Neural cell (in vitro differentiated cells): ENCODE data around the gene ELMO1. TPM values are rescaled to one million over a fixed set of nuclear protein-coding genes. Genes with fewer than 3 reads are reported as not detected.

Experiments
- H2AFZ ChIP-seq: fragments of 200-600, 300-800 bp; sonication (generic), shearing (Covaris generic); 2 replicates; pipeline ENCODE4 v1.6.0; 2014; ENCODE audit warnings: low read depth, mild to moderate bottlenecking, antibody characterized with exemption, low read length, moderate library complexity
- H3F3A ChIP-seq: fragments of 200-600 bp; shearing (Covaris generic); 2 replicates; pipeline ENCODE4 v1.6.1; 2016; ENCODE audit warnings: mild to moderate bottlenecking, moderate library complexity, mixed read lengths, antibody characterized with exemption, low read length; ENCODE audit not compliant: insufficient read depth, poor library complexity, severe bottlenecking
- H3K27ac ChIP-seq: fragments of 200-600, 300-800 bp; sonication (generic), shearing (Covaris generic); 2 replicates; pipeline ENCODE4 v1.5.1; 2014; ENCODE audit warnings: mild to moderate bottlenecking, low read length, moderate library complexity
- H3K27me3 ChIP-seq: fragments of 300-800, 200-600 bp; sonication (generic), shearing (Covaris generic); 2 replicates; pipeline ENCODE4 v1.6.0; 2014; ENCODE audit warnings: mild to moderate bottlenecking, low read depth, low read length, moderate library complexity; ENCODE audit not compliant: insufficient read depth
- H3K36me3 ChIP-seq: fragments of 300-800, 200-600 bp; sonication (generic), shearing (Covaris generic); 2 replicates; pipeline ENCODE4 v1.5.1; 2014; ENCODE audit warnings: mild to moderate bottlenecking, antibody characterized with exemption, low read length, moderate library complexity; ENCODE audit not compliant: insufficient read depth
- H3K4me2 ChIP-seq: fragments of 300-800, 200-600 bp; sonication (generic), shearing (Covaris generic); 2 replicates; pipeline ENCODE4 v1.6.0; 2014; ENCODE audit warnings: mild to moderate bottlenecking, low read length
- H3K4me3 ChIP-seq: fragments of 300-800, 200-600 bp; sonication (generic), shearing (Covaris generic); 2 replicates; pipeline ENCODE4 v1.5.1; 2014; ENCODE audit warnings: mild to moderate bottlenecking, low read length, moderate library complexity
- H3K79me2 ChIP-seq: fragments of 200-600 bp; shearing (Covaris generic); replicated peaks from 2 replicates; pipeline ENCODE4 v1.6.0; 2014; ENCODE audit warnings: mild to moderate bottlenecking, low read length, moderate library complexity; ENCODE audit not compliant: insufficient read depth
- H3K9ac ChIP-seq: fragments of 300-800, 200-600 bp; sonication (generic), shearing (Covaris generic); 2 replicates; pipeline ENCODE4 v1.6.1; 2016; ENCODE audit warnings: mild to moderate bottlenecking, low read length, mixed read lengths
- H3K9me2 ChIP-seq: fragments of 200-600 bp; shearing (Covaris generic); 2 replicates; pipeline ENCODE4 v1.6.1; 2016; ENCODE audit warnings: mild to moderate bottlenecking, low read length, mixed read lengths; ENCODE audit not compliant: insufficient read depth
- H3K9me3 ChIP-seq: fragments of 200-600, 300-800 bp; sonication (generic), shearing (Covaris generic); 2 replicates; pipeline ENCODE4 v1.6.1; 2016; ENCODE audit warnings: mild to moderate bottlenecking, mixed run types, low read length, moderate library complexity, mixed read lengths
- H4K20me1 ChIP-seq: fragments of 200-600 bp; shearing (Covaris generic); 2 replicates; pipeline ENCODE4 v1.6.1; 2016; ENCODE audit warnings: mild to moderate bottlenecking, mixed run types; ENCODE audit not compliant: insufficient read depth
- EP300 ChIP-seq: fragments of 450-650 bp; conservative IDR thresholded peaks from 2 replicates; pipeline ENCODE4 v1.6.1; 2014; ENCODE audit warnings: antibody characterized with exemption, mild to moderate bottlenecking, moderate library complexity; ENCODE audit not compliant: poor library complexity, severe bottlenecking
- EZH2 ChIP-seq: fragments of 200-600, 300-800 bp; shearing (Covaris generic), sonication (generic); IDR thresholded peaks from 2 replicates; pipeline ENCODE4 v1.6.1; 2014; ENCODE audit warnings: antibody characterized with exemption, low read length, borderline replicate concordance, mild to moderate bottlenecking; ENCODE audit not compliant: insufficient read depth, poor library complexity, severe bottlenecking
- MXI1 ChIP-seq: fragments of 450-650 bp; conservative IDR thresholded peaks from 2 replicates; pipeline ENCODE4 v1.6.1; 2014; ENCODE audit warnings: antibody characterized with exemption, mild to moderate bottlenecking; ENCODE audit not compliant: poor library complexity, severe bottlenecking
- POLR2AphosphoS5 ChIP-seq: IDR thresholded peaks from 2 replicates; pipeline ENCODE4 v1.6.1; 2012
- RAD21 ChIP-seq: fragments of 450-650 bp; conservative IDR thresholded peaks from 2 replicates; pipeline ENCODE4 v1.6.1; 2014; ENCODE audit warnings: antibody characterized with exemption, mild to moderate bottlenecking, moderate library complexity
- SMC3 ChIP-seq: fragments of 450-650 bp; conservative IDR thresholded peaks from 2 replicates; pipeline ENCODE4 v1.6.1; 2014; ENCODE audit warnings: antibody characterized with exemption, mild to moderate bottlenecking, moderate library complexity; ENCODE audit not compliant: poor library complexity
- TAF1 ChIP-seq: IDR thresholded peaks from 2 replicates; pipeline ENCODE4 v1.6.1; 2012; ENCODE audit warnings: low read depth
- polyA plus RNA-seq: library from polyadenylated mRNA; depleted of rRNA; stranded (reverse); fragments of >200 nt; gene quantifications from 2 replicates; pipeline ENCODE4 v1.2.3, GENCODE V29; 2014
- TF ChIP-seq, protein P1 (sequence below): fragments of 450-650 bp; IDR thresholded peaks from 2 replicates; pipeline ENCODE4 v1.5.1; 2014; ENCODE audit warnings: antibody characterized with exemption, mild to moderate bottlenecking, moderate library complexity; ENCODE audit not compliant: poor library complexity, severe bottlenecking
- TF ChIP-seq, protein P2 (sequence below): IDR thresholded peaks from 2 replicates; pipeline ENCODE4 v1.6.1; 2012; ENCODE audit warnings: borderline replicate concordance

Gene ELMO1
- polyA plus RNA-seq, 1 donor from 2014 or later: 12.2 TPM

DNA sequence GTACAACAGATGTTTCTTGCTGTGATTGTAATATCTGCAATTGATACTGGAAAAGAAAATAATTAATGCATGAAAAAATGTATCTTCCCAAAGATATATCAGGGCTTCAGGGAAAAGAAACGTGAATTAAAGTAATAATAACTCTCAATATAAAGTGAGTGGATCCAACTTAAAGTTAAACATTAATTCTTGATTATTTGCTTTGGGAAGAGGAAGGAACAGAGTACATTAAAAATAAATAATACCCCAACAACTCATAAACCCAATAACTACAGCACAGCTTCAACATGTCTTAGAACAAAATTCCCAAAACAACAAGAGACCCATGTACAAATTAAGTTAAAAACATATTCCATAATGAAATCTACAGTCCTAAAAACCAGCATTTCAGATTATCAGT lies 33.0 kb downstream of the ELMO1 start:
- H2AFZ ChIP-seq: no peak overlapping the region
- H4K20me1 ChIP-seq: no peaks in the 10 kb centered on the region
- no peak for TF ChIP-seq EP300
- TF ChIP-seq, protein P1, sequence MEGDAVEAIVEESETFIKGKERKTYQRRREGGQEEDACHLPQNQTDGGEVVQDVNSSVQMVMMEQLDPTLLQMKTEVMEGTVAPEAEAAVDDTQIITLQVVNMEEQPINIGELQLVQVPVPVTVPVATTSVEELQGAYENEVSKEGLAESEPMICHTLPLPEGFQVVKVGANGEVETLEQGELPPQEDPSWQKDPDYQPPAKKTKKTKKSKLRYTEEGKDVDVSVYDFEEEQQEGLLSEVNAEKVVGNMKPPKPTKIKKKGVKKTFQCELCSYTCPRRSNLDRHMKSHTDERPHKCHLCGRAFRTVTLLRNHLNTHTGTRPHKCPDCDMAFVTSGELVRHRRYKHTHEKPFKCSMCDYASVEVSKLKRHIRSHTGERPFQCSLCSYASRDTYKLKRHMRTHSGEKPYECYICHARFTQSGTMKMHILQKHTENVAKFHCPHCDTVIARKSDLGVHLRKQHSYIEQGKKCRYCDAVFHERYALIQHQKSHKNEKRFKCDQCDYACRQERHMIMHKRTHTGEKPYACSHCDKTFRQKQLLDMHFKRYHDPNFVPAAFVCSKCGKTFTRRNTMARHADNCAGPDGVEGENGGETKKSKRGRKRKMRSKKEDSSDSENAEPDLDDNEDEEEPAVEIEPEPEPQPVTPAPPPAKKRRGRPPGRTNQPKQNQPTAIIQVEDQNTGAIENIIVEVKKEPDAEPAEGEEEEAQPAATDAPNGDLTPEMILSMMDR: no peak
- TF ChIP-seq SMC3: no peak
- TF ChIP-seq MXI1: no peak
- TF ChIP-seq TAF1: no peak
- no peak for TF ChIP-seq EZH2
- TF ChIP-seq, protein P2, sequence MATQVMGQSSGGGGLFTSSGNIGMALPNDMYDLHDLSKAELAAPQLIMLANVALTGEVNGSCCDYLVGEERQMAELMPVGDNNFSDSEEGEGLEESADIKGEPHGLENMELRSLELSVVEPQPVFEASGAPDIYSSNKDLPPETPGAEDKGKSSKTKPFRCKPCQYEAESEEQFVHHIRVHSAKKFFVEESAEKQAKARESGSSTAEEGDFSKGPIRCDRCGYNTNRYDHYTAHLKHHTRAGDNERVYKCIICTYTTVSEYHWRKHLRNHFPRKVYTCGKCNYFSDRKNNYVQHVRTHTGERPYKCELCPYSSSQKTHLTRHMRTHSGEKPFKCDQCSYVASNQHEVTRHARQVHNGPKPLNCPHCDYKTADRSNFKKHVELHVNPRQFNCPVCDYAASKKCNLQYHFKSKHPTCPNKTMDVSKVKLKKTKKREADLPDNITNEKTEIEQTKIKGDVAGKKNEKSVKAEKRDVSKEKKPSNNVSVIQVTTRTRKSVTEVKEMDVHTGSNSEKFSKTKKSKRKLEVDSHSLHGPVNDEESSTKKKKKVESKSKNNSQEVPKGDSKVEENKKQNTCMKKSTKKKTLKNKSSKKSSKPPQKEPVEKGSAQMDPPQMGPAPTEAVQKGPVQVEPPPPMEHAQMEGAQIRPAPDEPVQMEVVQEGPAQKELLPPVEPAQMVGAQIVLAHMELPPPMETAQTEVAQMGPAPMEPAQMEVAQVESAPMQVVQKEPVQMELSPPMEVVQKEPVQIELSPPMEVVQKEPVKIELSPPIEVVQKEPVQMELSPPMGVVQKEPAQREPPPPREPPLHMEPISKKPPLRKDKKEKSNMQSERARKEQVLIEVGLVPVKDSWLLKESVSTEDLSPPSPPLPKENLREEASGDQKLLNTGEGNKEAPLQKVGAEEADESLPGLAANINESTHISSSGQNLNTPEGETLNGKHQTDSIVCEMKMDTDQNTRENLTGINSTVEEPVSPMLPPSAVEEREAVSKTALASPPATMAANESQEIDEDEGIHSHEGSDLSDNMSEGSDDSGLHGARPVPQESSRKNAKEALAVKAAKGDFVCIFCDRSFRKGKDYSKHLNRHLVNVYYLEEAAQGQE: no peak
- TF ChIP-seq POLR2AphosphoS5: no peak
- TF ChIP-seq RAD21: no peak
- H3K27ac ChIP-seq: no peak overlapping the region
- H3K27me3 ChIP-seq: no peaks in the 10 kb centered on the region
- no peaks in the 10 kb centered on the region for H3F3A ChIP-seq
- H3K79me2 ChIP-seq: no peaks in the 10 kb centered on the region
- no peaks in the 10 kb centered on the region for H3K9me3 ChIP-seq
- no peaks in the 10 kb centered on the region for H3K9me2 ChIP-seq
- H3K4me3 ChIP-seq: no peak overlapping the region
- no peaks in the 10 kb centered on the region for H3K36me3 ChIP-seq
- H3K4me2 ChIP-seq: no peak overlapping the region
- H3K9ac ChIP-seq: no peak overlapping the region

DNA sequence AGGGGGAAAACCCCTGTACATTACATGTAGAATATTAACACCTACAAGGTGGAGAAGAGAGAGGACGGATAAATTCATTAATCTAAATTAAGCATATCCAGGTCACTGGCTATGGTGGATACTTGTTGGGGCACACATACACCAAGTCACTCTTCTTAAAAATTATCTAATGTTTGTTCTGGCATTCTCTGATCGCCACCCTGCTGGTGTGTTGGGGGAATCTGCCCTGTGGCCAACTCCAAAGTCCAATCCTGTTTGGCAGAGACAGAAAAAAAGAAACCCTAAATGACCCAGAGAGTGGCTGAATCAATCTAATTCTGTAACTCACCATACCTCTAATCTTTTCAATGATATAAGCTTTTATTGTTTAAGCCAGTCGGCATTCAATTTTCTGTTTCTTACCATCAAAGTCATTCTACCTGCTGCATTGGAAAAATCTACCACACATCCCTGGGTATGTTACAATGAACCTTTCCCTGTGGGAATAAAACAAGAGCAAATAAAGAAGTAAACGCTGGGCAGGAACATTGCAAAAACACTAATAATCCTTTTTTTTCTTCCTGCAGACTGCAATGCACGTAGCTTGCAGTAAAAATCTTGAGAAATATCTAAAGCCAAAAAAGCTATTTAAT lies 34.2 kb downstream of the ELMO1 start:
- Histone ChIP-seq H3K9me2 (no peaks in the 10 kb centered on the region), H3K36me3 (no peaks in the 10 kb centered on the region), H3K27me3 (no peaks in the 10 kb centered on the region), H3F3A (no peaks in the 10 kb centered on the region), H2AFZ (no peak overlapping the region), H3K79me2 (no peaks in the 10 kb centered on the region), H3K4me2 (no peak overlapping the region), H3K9me3 (no peaks in the 10 kb centered on the region), H4K20me1 (no peaks in the 10 kb centered on the region), H3K9ac (no peak overlapping the region), H3K27ac (no peak overlapping the region), H3K4me3 (no peak overlapping the region)
- TF ChIP-seq, protein P2: no peak
- TF ChIP-seq SMC3 (no peak), POLR2AphosphoS5 (no peak), TAF1 (no peak), RAD21 (no peak), EZH2 (no peak), EP300 (no peak), MXI1 (no peak)
- TF ChIP-seq, protein P1: no peak
